Cardiac fibroblast (primary cell): ENCODE results near the gene VWA3A.

Source experiments
- DNase-seq, 2 donors: peaks; one replicate each; pipeline versions ENCODE4 v3.0.0 to v3.0.0-alpha.2; 2010; ENCODE audit warnings: low read depth in 2 of 2
- H3K4me3 ChIP-seq, 2 donors: replicated peaks in 1 of 2; 1 replicate in 1 of 2; 2 replicates in 1 of 2; pipeline ENCODE4 v1.5.1; 2011; ENCODE audit warnings: low read depth in 2 of 2, low read length in 2 of 2, mild to moderate bottlenecking in 2 of 2, moderate library complexity in 1 of 2
- CTCF ChIP-seq: IDR thresholded peaks from one replicate; pipeline ENCODE4 v1.5.1; 2011; ENCODE audit warnings: low read depth, mild to moderate bottlenecking, low read length, inconsistent platforms

Gene VWA3A

DNA sequence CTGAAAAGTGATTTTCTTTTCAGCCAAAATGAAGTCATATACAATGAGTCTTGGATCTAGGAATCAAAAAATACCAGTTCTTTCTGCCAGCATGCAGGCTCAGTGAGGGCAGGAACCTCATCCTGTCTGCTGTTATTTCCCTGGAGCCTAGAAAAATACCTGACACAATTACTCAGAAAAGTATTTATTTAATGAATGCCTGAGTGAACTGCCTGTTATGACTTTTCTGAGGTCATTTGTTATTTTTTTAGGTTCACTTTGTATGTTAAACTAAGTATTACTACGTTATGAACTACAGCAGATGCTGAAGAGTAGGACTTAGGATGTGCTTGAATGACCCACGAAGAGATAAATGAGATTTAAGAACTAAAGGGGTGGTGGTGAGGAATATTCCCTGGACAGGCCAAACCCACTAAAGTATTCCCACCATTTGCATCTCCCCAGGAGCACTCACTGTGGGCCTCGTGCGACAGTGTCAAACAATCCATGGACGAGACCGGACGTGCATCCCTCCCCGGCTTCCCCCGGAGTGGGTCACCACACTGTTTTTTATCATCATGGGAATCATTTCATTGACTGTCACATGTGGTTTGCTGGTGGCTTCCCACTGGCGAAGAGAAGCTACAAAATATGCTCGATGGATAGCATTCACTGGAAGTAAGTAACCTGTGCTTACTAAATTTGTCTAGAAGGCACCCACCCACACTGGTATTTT lies 17.1 kb upstream of the VWA3A start:
- peak in 1 of 2 donors; percentile 76 for DNase-seq
- no peak overlapping the region for H3K4me3 ChIP-seq
- TF ChIP-seq CTCF: no peak

GRCh38 chr16:22075776-22076175 lies 16.6 kb upstream of the VWA3A start:
- no peak for TF ChIP-seq CTCF
- DNase-seq: peak in 1 of 2 donors; percentile 52
- H3K4me3 ChIP-seq: no peak overlapping the region

DNA sequence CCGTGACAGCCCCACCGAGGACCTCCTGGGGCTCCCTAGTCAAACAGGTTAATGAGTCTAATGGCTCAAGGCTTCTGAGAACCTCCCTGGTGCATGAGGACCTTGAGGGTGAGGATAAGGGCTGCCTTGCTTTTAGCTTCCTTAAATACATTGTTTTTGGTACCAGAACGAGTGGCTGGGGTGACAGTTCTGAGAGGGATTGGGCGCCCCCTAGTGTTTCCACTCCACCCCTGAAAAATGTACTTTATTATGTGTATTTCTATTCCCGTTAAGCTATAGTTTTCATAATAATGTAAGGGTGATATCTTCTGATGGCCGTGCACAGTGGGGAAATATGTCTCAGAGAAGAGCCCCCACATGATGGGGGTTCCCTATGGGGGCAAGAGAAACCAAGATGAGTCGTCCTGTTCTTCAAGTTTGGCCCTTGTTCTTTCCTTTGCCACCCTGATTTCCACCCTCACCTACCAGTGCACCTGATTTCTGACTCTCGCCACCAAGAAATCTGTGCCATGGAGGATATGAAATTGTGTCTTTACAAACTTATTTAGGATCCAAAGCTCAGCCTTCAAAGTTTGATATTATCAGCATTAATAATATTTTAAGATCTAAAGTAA lies 14.5 kb upstream of the VWA3A start:
- peak; percentile 78 to 79 for DNase-seq
- H3K4me3 ChIP-seq: no peak overlapping the region
- peak; percentile 76 for TF ChIP-seq CTCF

- TF ChIP-seq CTCF: no peak
- DNase-seq: no peak
- no peak overlapping the region for H3K4me3 ChIP-seq
These were observed 13.7 kb upstream of the VWA3A start for GRCh38 chr16:22078656-22079055.

GRCh38 chr16:22081050-22081449 lies 11.3 kb upstream of the VWA3A start:
- TF ChIP-seq CTCF: no peak
- H3K4me3 ChIP-seq: no peak overlapping the region
- DNase-seq: no peak

- no peak overlapping the region for H3K4me3 ChIP-seq
- DNase-seq: no peak
- TF ChIP-seq CTCF: no peak
These were observed 5.9 kb upstream of the VWA3A start for GRCh38 chr16:22086440-22086839.
